ACC112 (cell line): ENCODE measurements around the gene DSCAML1.

ENCODE experiments used
- H2AFZ ChIP-seq: fragments of 200-600 bp; sonication (generic); one replicate; pipeline ENCODE4 v1.6.0; 2017; ENCODE audit warnings: antibody characterized with exemption, low read length; ENCODE audit not compliant: unreplicated experiment
- H3K27ac ChIP-seq: fragments of 200-600 bp; sonication (generic); 2 replicates; pipeline ENCODE4 v1.5.1; 2014; ENCODE audit warnings: low read depth, mild to moderate bottlenecking, antibody characterized with exemption, low read length, moderate library complexity
- H3K27me3 ChIP-seq: fragments of 200-600 bp; sonication (generic); 2 replicates; pipeline ENCODE4 v1.6.1; 2014; ENCODE audit warnings: mild to moderate bottlenecking, antibody characterized with exemption, low read length, moderate library complexity, mixed read lengths; ENCODE audit not compliant: insufficient read depth
- H3K36me3 ChIP-seq: fragments of 200-600 bp; sonication (generic); 2 replicates; pipeline ENCODE4 v1.6.1; 2016; ENCODE audit warnings: mild to moderate bottlenecking, antibody characterized with exemption, low read length, moderate library complexity, mixed read lengths; ENCODE audit not compliant: insufficient read depth
- H3K4me1 ChIP-seq: fragments of 200-600 bp; sonication (generic); one replicate; pipeline ENCODE4 v1.6.1; 2016; ENCODE audit warnings: low read length, mixed read lengths; ENCODE audit not compliant: insufficient read depth, unreplicated experiment, control insufficient read depth
- H3K4me3 ChIP-seq: fragments of 200-600 bp; sonication (generic); 2 replicates; pipeline ENCODE4 v1.5.1; 2014; ENCODE audit warnings: mild to moderate bottlenecking, low read depth, low read length
- H3K79me2 ChIP-seq: fragments of 200-600 bp; sonication (generic); one replicate; pipeline ENCODE4 v1.6.0; 2016; ENCODE audit warnings: low read length; ENCODE audit not compliant: control insufficient read depth, unreplicated experiment, insufficient read depth

DSCAML1 gene

GRCh38 chr11:117423046-117423575 lies 373.9 kb downstream of the DSCAML1 start:
- H3K79me2 ChIP-seq = no peaks in the 10 kb centered on the region
- peaks cover 10% of the 10 kb centered on the region for H3K27me3 ChIP-seq
- no peaks in the 10 kb centered on the region for H3K36me3 ChIP-seq
- H3K4me3 ChIP-seq = no peak overlapping the region
- no peak overlapping the region for H3K27ac ChIP-seq
- peaks cover 6% of the 10 kb centered on the region for H3K4me1 ChIP-seq
- no peak overlapping the region for H2AFZ ChIP-seq

- no peak overlapping the region for H3K4me3 ChIP-seq
- H3K27ac ChIP-seq = no peak overlapping the region
- peaks cover 6% of the 10 kb centered on the region for H3K4me1 ChIP-seq
- H3K79me2 ChIP-seq = no peaks in the 10 kb centered on the region
- H3K36me3 ChIP-seq = no peaks in the 10 kb centered on the region
- H3K27me3 ChIP-seq = peaks cover 2% of the 10 kb centered on the region
- H2AFZ ChIP-seq = no peak overlapping the region
Measured at GRCh38 chr11:117421476-117421875, 375.5 kb downstream of the DSCAML1 start.

- Histone ChIP-seq H3K79me2 (no peaks in the 10 kb centered on the region), H3K27me3 (no peaks in the 10 kb centered on the region; the same call in 1 of the 2 replicates), H3K4me3 (no peak overlapping the region), H3K4me1 (peaks cover 6% of the 10 kb centered on the region), H2AFZ (no peak overlapping the region), H3K36me3 (no peaks in the 10 kb centered on the region), H3K27ac (no peak overlapping the region)
Measured at GRCh38 chr11:117421041-117421440, 376.0 kb downstream of the DSCAML1 start.

- Histone ChIP-seq H3K79me2 (no peaks in the 10 kb centered on the region), H3K36me3 (no peaks in the 10 kb centered on the region), H3K27ac (no peak overlapping the region), H3K4me1 (peaks cover 6% of the 10 kb centered on the region), H3K4me3 (no peak overlapping the region), H2AFZ (no peak overlapping the region), H3K27me3 (no peaks in the 10 kb centered on the region; the same call in 1 of the 2 replicates)
Measured at GRCh38 chr11:117420598-117420997, 376.4 kb downstream of the DSCAML1 start.

- Histone ChIP-seq H3K27ac (no peak overlapping the region), H3K4me1 (peaks cover 6% of the 10 kb centered on the region), H3K4me3 (no peak overlapping the region), H2AFZ (no peak overlapping the region), H3K36me3 (no peaks in the 10 kb centered on the region), H3K27me3 (no peaks in the 10 kb centered on the region; the same call in 1 of the 2 replicates), H3K79me2 (no peaks in the 10 kb centered on the region)
Measured at GRCh38 chr11:117420143-117420485, 376.9 kb downstream of the DSCAML1 start.

GRCh38 chr11:117419482-117420142 lies 377.4 kb downstream of the DSCAML1 start:
- Histone ChIP-seq H3K4me1 (peaks cover under 1% of the 10 kb centered on the region), H3K4me3 (no peak overlapping the region), H3K27me3 (no peaks in the 10 kb centered on the region; the same call in 1 of the 2 replicates), H3K36me3 (no peaks in the 10 kb centered on the region), H3K79me2 (no peaks in the 10 kb centered on the region), H3K27ac (no peak overlapping the region), H2AFZ (no peak overlapping the region)

GRCh38 chr11:117418737-117419481 lies 378.1 kb downstream of the DSCAML1 start:
- Histone ChIP-seq H3K27me3 (no peaks in the 10 kb centered on the region; the same call in 1 of the 2 replicates), H3K4me3 (no peak overlapping the region), H3K27ac (no peak overlapping the region), H3K36me3 (no peaks in the 10 kb centered on the region), H2AFZ (no peak overlapping the region), H3K4me1 (no peaks in the 10 kb centered on the region), H3K79me2 (no peaks in the 10 kb centered on the region)

GRCh38 chr11:117417856-117418255 lies 379.2 kb downstream of the DSCAML1 start:
- no peaks in the 10 kb centered on the region for H3K79me2 ChIP-seq
- H3K27me3 ChIP-seq = no peaks in the 10 kb centered on the region
- no peak overlapping the region for H2AFZ ChIP-seq
- no peak overlapping the region for H3K27ac ChIP-seq
- no peaks in the 10 kb centered on the region for H3K36me3 ChIP-seq
- H3K4me1 ChIP-seq = no peaks in the 10 kb centered on the region
- H3K4me3 ChIP-seq = no peak overlapping the region

- no peak overlapping the region for H3K4me3 ChIP-seq
- H3K4me1 ChIP-seq = no peaks in the 10 kb centered on the region
- H3K27me3 ChIP-seq = no peaks in the 10 kb centered on the region
- H3K79me2 ChIP-seq = no peaks in the 10 kb centered on the region
- no peak overlapping the region for H3K27ac ChIP-seq
- H3K36me3 ChIP-seq = no peaks in the 10 kb centered on the region
- H2AFZ ChIP-seq = no peak overlapping the region
Measured at GRCh38 chr11:117417342-117417741, 379.7 kb downstream of the DSCAML1 start.

GRCh38 chr11:117415358-117415896 lies 381.6 kb downstream of the DSCAML1 start:
- Histone ChIP-seq H2AFZ (no peak overlapping the region), H3K36me3 (no peaks in the 10 kb centered on the region), H3K27ac (no peak overlapping the region), H3K4me1 (no peaks in the 10 kb centered on the region), H3K4me3 (no peak overlapping the region), H3K27me3 (no peaks in the 10 kb centered on the region), H3K79me2 (no peaks in the 10 kb centered on the region)
